ENCODE results near the gene GALM.
A peak's percentile ranks its signal among the peaks of the same experiment; 100 is the strongest.
"Not testable (repeated sequence)": the region's sequence is repeated elsewhere in the genome, so short reads cannot be mapped to it uniquely, and the experiment has no call there.

Gene GALM

DNA sequence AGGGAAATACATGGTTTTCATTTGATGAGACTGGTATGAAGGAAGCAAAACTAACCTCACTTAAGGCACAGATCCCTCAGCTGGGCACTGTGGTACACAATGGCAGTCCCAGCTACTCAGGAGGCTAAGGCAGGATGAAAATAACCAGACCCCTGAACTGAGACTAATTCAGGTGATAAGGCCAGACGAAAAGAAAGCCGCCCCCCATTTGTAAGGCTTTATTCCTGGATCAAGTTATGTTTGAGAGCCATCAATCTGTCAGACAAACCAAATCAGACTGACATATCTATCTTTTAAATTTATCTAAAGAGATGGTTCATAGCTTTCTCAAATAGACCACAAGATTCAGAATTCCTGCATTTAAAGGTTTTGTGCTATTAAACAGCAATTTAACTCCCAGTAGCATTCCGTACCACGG, 81.1 kb downstream of the GALM start:
- WGBS: 94% methylated on average over 4 of the region's 4 CpGs
- H3K4me3 ChIP-seq (ENCODE audit: low read length): no peak overlapping the region
- peaks cover 11% of the 10 kb centered on the region for H3K4me1 ChIP-seq (ENCODE audit: insufficient read depth, low read length)
- no peak overlapping the region for H3K9ac ChIP-seq (ENCODE audit: low read depth, low read length)
- no peak overlapping the region for H3K27ac ChIP-seq (ENCODE audit: low read depth, low read length)
- no peaks in the 10 kb centered on the region for H3K27me3 ChIP-seq (ENCODE audit: insufficient read depth, low read length)
- no peaks in the 10 kb centered on the region for H3K9me3 ChIP-seq (ENCODE audit: insufficient read depth, low read depth, low read length)
- H3K36me3 ChIP-seq (ENCODE audit: insufficient read depth, low read length): peaks cover 80% of the 10 kb centered on the region

DNA sequence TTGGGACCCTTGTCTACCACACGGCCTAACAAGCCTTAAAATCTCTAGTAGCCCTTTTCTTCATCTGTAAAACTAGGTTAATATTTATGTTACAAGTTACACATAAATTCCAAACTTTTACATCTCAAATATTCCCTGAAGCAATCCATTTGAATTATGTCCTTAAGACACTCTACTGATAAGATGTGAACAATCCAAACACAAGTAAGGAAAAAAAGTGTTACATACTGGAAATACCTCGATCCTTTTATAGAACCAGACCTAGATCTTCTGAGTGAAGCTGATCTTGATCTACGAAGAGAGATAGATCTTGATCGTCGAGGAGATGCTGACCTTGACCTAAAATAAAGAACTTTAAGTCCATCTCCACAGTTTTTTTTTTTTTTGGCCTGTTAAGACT, 81.9 kb downstream of the GALM start:
- 92% methylated on average over 5 of the region's 5 CpGs for WGBS
- Histone ChIP-seq H3K27ac (ENCODE audit: low read depth, low read length) (no peak overlapping the region), H3K9ac (ENCODE audit: low read depth, low read length) (no peak overlapping the region), H3K36me3 (ENCODE audit: insufficient read depth, low read length) (peaks cover 73% of the 10 kb centered on the region), H3K9me3 (ENCODE audit: insufficient read depth, low read depth, low read length) (no peaks in the 10 kb centered on the region), H3K4me1 (ENCODE audit: insufficient read depth, low read length) (peaks cover 16% of the 10 kb centered on the region), H3K27me3 (ENCODE audit: insufficient read depth, low read length) (no peaks in the 10 kb centered on the region), H3K4me3 (ENCODE audit: low read length) (peak overlapping the region; percentile 93; the same call in 1 of the 2 replicates)

DNA sequence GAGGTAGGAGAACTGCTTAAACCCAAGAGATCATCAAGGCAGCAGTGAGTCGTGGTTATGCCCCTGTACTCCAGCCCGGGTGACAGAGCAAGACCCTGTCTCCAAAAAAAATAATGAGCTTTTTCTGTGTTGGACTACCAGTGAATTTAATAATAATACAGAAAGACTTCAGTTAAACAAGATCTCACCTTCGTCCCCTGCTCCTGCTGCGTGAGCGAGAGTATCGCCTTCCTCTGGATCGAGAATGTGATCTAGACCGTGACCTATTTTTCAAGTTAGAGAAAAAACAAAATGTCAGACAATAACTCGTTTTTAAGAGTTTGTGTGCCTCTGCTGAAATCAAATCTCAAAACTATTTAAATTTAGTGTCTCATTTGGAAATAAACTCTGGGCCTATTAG, 82.5 kb downstream of the GALM start:
- Histone ChIP-seq H3K4me1 (ENCODE audit: insufficient read depth, low read length) (peaks cover 16% of the 10 kb centered on the region), H3K4me3 (ENCODE audit: low read length) (peak overlapping the region; percentile 93), H3K36me3 (ENCODE audit: insufficient read depth, low read length) (peaks cover 68% of the 10 kb centered on the region), H3K27me3 (ENCODE audit: insufficient read depth, low read length) (no peaks in the 10 kb centered on the region), H3K9ac (ENCODE audit: low read depth, low read length) (no peak overlapping the region), H3K9me3 (ENCODE audit: insufficient read depth, low read depth, low read length) (no peaks in the 10 kb centered on the region), H3K27ac (ENCODE audit: low read depth, low read length) (no peak overlapping the region)
- 98% methylated on average over 9 of the region's 9 CpGs for WGBS

DNA sequence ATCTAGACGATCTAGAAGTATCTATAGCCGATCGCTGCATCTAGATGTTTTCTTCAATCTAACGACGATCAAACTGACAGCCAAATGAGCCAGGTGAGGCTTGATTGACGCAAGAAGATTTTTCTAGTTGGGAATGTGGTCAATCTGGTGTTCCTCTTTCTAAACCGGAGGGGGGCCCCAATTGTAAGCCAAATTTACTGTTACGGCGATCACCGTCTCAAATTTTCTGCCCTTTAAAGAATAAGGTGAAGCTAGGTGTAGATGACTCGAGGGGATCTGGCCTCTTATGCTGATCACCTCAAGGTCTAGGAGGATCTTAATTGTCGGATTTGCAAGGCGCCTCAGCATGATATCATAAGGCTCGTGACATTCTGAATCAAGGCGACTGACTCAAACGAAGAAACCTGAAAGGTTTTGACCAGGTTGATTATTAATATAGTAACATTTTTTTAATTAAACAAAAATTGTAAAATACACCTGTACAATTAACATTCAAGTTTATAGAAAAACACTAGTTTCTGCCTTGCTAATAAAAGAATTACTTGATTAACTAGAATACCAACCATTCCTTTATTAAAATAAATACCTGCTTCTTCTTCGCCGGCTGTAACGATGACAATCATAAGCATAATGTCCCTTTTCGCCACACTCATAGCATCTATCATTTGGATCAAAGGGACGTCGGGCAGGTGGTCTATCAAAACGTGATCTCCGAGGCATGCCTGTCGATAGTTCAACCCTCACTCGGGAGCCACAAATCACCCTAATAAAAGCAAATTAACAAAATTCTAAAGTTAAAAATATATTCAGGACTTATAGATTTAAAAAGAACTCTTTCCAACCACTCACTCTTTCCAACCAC, 83.3 kb downstream of the GALM start:
- peaks cover 60% of the 10 kb centered on the region for H3K36me3 ChIP-seq (ENCODE audit: insufficient read depth, low read length)
- no peaks in the 10 kb centered on the region for H3K9me3 ChIP-seq (ENCODE audit: insufficient read depth, low read depth, low read length)
- peak overlapping the region; percentile 100 for H3K9ac ChIP-seq (ENCODE audit: low read depth, low read length)
- H3K27me3 ChIP-seq (ENCODE audit: insufficient read depth, low read length): no peaks in the 10 kb centered on the region
- WGBS: 67% methylated on average over 26 of the region's 26 CpGs
- no peak overlapping the region for H3K27ac ChIP-seq (ENCODE audit: low read depth, low read length)
- H3K4me3 ChIP-seq (ENCODE audit: low read length): peak overlapping the region; percentile 93
- peaks cover 16% of the 10 kb centered on the region for H3K4me1 ChIP-seq (ENCODE audit: insufficient read depth, low read length)

DNA sequence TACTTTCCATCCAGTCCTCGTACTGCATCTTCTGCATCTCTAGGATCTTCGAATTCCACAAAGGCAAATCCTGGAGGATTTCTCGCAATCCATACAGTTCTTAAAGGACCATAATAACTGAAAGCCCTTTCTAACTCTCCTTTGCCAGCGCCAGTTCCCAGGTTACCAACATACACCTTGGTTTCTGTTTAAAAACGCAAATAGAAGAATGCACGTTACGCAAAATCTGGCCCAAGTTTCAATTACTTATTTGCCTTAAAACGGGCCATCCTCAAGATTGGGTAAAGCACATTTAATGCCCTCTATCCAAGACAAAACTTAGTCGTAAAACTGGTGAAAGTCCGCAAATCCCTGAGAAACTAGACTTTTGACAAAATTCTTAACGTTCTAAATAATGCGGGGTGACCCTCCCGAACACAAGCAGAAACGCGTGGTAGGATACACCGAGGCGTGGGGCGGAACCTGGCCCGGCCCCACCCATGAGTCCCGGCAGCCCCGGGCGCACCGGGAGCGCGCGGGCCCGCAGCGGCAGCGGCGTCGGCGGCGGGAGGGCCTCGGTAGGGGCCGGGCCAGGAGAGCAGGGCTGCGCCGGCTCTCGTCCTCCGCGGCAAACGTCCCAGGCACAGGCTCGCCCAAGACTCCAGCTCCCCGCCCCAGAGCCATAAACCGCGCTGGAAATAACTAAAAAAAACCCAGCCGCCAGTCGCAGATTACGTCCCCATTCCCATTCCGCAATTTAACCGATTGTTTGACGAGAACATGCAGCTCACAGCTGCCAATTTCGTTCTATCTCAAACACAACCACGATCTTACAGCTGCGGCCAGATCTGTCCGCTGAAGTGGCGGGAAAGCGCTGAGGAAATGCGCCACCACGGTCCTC, 84.3 kb downstream of the GALM start:
- H3K4me1 ChIP-seq (ENCODE audit: insufficient read depth, low read length): peaks cover 16% of the 10 kb centered on the region

DNA sequence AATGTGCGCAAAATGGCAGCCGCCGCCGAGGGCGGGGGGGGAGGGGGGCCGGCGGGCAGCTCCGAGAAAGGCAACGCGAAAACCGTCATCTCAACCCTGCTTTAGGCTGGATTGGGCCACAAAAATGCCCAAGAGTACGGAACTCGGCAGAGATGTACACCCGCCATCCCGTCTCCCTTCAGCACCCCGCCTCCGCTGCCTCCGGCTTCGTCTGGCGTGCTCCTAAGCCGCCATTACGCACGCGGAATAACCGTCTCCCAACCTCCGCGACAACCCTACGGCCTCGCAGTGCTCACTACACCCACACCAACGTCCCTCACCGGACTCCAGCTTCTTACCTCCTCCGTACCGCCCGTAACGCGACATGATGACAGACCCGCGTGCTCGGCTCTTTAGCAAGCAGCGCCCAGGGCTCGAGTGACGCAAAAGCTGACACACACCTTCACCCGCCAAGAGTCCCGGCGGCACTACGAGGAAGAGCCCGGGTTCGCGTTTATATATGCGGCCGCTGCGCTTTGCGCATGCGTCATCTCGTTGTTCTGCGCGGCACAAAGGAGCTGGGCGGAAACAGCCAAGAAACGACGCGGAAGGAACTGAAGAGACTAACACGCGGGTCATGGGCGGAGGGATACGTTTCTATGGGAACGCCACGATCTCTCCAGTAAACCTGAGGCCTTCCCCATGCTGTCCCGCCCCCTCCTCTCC, 85.1 kb downstream of the GALM start, which contains the start of gene SRSF7:
Gene SRSF7 (minus strand): TSS at position 471 of the 705 bp plus-strand sequence. CDS start 105 bp downstream, at position 366.
- WGBS: under 1% methylated on average over 68 of the region's 68 CpGs
- Histone ChIP-seq H3K4me1 (ENCODE audit: insufficient read depth, low read length) (peaks cover 16% of the 10 kb centered on the region), H3K27ac (ENCODE audit: low read depth, low read length) (peak within 1 kb of the TSS; percentile 90), H3K9ac (ENCODE audit: low read depth, low read length) (peak within 1 kb of the TSS; percentile 100), H3K27me3 (ENCODE audit: insufficient read depth, low read length) (no peaks in the 10 kb centered on the region), H3K4me3 (ENCODE audit: low read length) (peak within 1 kb of the TSS; percentile 93), H3K36me3 (ENCODE audit: insufficient read depth, low read length) (peaks cover 41% of the 10 kb centered on the region), H3K9me3 (ENCODE audit: insufficient read depth, low read depth, low read length) (no peaks in the 10 kb centered on the region)

More for the DNA sequence above, 84.3 kb downstream of the GALM start:
- H3K36me3 ChIP-seq (ENCODE audit: insufficient read depth, low read length): peaks cover 49% of the 10 kb centered on the region
- WGBS: under 1% methylated on average over 59 of the region's 59 CpGs
- no peaks in the 10 kb centered on the region for H3K27me3 ChIP-seq (ENCODE audit: insufficient read depth, low read length)
- peak overlapping the region; percentile 100 for H3K9ac ChIP-seq (ENCODE audit: low read depth, low read length)
- H3K9me3 ChIP-seq (ENCODE audit: insufficient read depth, low read depth, low read length): no peaks in the 10 kb centered on the region
- peak overlapping the region; percentile 93 for H3K4me3 ChIP-seq (ENCODE audit: low read length)
- peak overlapping the region; percentile 90 for H3K27ac ChIP-seq (ENCODE audit: low read depth, low read length)

DNA sequence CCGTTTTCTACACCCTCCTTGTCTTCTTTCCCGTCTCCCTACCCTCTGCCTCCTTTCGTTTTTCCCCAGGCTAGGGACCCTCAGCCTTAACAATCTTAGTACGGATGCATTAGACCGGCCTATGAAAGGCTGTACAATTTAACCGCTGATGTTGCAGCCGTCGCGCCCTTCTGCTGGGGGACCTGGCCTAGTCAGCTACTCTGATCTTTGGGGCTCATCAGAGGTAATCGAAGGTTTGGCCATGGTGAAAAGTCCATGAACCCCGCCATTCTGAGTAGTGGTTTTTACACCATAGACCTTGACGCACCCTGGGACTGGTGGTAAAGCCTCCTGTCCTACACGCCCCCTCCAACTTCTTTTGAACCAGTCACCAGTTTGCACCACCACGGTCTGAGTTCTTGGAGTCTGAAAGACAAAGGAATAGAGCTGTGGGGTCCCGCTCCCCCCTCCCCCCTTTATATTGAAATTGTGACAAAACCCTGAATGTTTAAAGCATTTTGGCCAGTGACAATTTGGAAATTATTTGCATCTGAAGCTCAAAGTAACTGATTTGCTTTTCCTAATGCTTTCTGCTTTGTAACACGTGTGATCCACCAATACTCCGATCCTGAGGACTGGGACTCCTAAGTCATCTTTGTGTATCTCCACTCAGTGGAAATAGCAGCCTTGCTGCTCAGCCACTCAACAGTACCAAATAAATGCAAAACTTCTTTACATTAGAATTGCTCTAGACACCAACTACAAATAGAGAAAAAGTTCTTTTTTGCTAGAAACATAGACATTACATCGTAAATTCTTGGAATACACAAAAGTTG, 85.9 kb downstream of the GALM start:
- no peaks in the 10 kb centered on the region for H3K9me3 ChIP-seq (ENCODE audit: insufficient read depth, low read depth, low read length)
- 9% methylated on average over 18 of the region's 18 CpGs for WGBS
- no peaks in the 10 kb centered on the region for H3K27me3 ChIP-seq (ENCODE audit: insufficient read depth, low read length)
- H3K27ac ChIP-seq (ENCODE audit: low read depth, low read length): peak overlapping the region; percentile 86
- H3K4me1 ChIP-seq (ENCODE audit: insufficient read depth, low read length): peaks cover 16% of the 10 kb centered on the region
- H3K36me3 ChIP-seq (ENCODE audit: insufficient read depth, low read length): peaks cover 34% of the 10 kb centered on the region
- peak overlapping the region; percentile 100 for H3K9ac ChIP-seq (ENCODE audit: low read depth, low read length)
- peak overlapping the region; percentile 93 for H3K4me3 ChIP-seq (ENCODE audit: low read length)

DNA sequence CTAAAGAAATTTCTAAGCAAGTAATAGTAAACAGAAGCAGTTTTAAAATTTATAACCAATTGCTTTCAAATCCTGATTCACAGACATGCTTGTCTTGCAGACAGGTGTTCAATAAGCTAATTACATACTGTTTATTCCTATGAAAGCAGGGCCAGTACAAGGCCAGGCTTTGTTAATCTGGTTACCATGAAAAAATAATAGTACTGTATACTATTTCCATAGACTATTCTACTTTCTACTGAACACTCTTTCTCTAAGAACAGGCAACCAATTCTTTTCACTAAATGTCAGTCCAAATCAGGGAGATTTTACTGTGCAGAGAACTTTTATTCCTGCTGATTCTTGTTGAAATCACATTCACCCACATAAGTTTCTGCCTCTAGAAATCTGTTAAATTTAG, 88.1 kb downstream of the GALM start:
- Histone ChIP-seq H3K36me3 (ENCODE audit: insufficient read depth, low read length) (peaks cover 11% of the 10 kb centered on the region), H3K27me3 (ENCODE audit: insufficient read depth, low read length) (no peaks in the 10 kb centered on the region), H3K4me1 (ENCODE audit: insufficient read depth, low read length) (peaks cover 12% of the 10 kb centered on the region), H3K27ac (ENCODE audit: low read depth, low read length) (no peak overlapping the region), H3K9ac (ENCODE audit: low read depth, low read length) (no peak overlapping the region), H3K9me3 (ENCODE audit: insufficient read depth, low read depth, low read length) (no peaks in the 10 kb centered on the region), H3K4me3 (ENCODE audit: low read length) (no peak overlapping the region)

DNA sequence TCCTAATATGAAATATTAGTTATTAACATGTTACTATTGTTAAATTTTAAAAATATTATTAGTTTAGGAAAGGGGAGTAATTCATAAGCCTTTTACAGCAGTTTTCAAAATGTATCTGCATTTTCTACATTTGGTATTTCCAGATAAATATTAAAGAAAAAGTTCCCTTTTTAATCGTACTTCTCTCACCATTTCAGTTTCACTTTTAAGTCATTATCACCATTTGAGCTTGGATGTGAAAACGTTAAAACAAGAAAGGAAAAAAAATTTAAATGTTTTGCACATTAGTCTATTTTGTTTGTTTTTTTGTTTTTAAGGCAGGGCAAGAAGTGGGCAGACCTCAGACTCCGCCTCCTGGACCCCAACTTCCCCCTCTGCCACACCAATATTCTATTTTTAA, 88.6 kb downstream of the GALM start:
- Histone ChIP-seq H3K36me3 (ENCODE audit: insufficient read depth, low read length) (peaks cover 7% of the 10 kb centered on the region), H3K9me3 (ENCODE audit: insufficient read depth, low read depth, low read length) (no peaks in the 10 kb centered on the region), H3K27me3 (ENCODE audit: insufficient read depth, low read length) (no peaks in the 10 kb centered on the region), H3K4me3 (ENCODE audit: low read length) (no peak overlapping the region), H3K4me1 (ENCODE audit: insufficient read depth, low read length) (peaks cover 7% of the 10 kb centered on the region), H3K9ac (ENCODE audit: low read depth, low read length) (no peak overlapping the region), H3K27ac (ENCODE audit: low read depth, low read length) (no peak overlapping the region)
- 100% methylated on average over 1 of the region's 3 CpGs for WGBS

DNA sequence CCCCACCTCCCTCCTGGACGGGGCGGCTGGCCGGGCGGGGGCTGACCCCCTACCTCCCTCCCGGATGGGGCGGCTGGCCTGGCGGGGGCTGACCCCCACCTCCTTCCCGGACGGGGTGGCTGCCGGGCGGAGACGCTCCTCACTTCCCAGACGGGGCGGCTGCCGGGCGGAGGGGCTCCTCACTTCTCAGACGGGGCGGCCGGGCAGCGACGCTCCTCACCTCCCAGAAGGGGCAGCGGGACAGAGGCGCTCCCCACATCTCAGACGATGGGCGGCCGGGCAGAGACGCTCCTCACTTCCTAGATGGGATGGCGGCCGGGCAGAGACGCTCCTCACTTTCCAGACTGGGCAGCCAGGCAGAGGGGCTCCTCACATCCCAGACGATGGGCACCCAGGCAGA, 90.0 kb downstream of the GALM start:
- not testable (repeated sequence) for H3K9ac ChIP-seq (ENCODE audit: low read depth, low read length); H3K4me1 ChIP-seq (ENCODE audit: insufficient read depth, low read length); H3K36me3 ChIP-seq (ENCODE audit: insufficient read depth, low read length); H3K27ac ChIP-seq (ENCODE audit: low read depth, low read length); H3K27me3 ChIP-seq (ENCODE audit: insufficient read depth, low read length); H3K4me3 ChIP-seq (ENCODE audit: low read length); H3K9me3 ChIP-seq (ENCODE audit: insufficient read depth, low read depth, low read length)
- 96% methylated on average over 30 of the region's 31 CpGs for WGBS
